NCI-H1930 (cell line): ENCODE results near the gene TPRA1.

ENCODE experiments used
- DNase-seq, 2 experiments: peaks; one replicate each; lab custom pipeline; 2025; lab: John Stamatoyannopoulos, UW

The TPRA1 gene

GRCh38 chr3:127560051-127560787 lies 30.3 kb downstream of the TPRA1 start:
- DNase-seq = no peak

GRCh38 chr3:127556565-127556964 lies 34.0 kb downstream of the TPRA1 start:
- no peak for DNase-seq

GRCh38 chr3:127555108-127555507 lies 35.4 kb downstream of the TPRA1 start:
- DNase-seq = no peak

GRCh38 chr3:127552038-127552437 lies 38.5 kb downstream of the TPRA1 start:
- DNase-seq = no peak

GRCh38 chr3:127551178-127551577 lies 39.4 kb downstream of the TPRA1 start:
- no peak for DNase-seq

GRCh38 chr3:127550468-127551157 lies 39.9 kb downstream of the TPRA1 start:
- no peak for DNase-seq

- no peak for DNase-seq
Measured at GRCh38 chr3:127549826-127550467, 40.6 kb downstream of the TPRA1 start.

GRCh38 chr3:127547761-127548605 lies 42.5 kb downstream of the TPRA1 start:
- peak; percentile 40 to 72 for DNase-seq

GRCh38 chr3:127546970-127547733 lies 43.4 kb downstream of the TPRA1 start:
- DNase-seq = no peak

- DNase-seq = no peak
Measured at GRCh38 chr3:127546554-127546953, 44.0 kb downstream of the TPRA1 start.

- no peak for DNase-seq
Measured at GRCh38 chr3:127545711-127546457, 44.6 kb downstream of the TPRA1 start.

- DNase-seq = no peak
Measured at GRCh38 chr3:127545216-127545615, 45.3 kb downstream of the TPRA1 start.

- no peak for DNase-seq
Measured at GRCh38 chr3:127544803-127545201, 45.7 kb downstream of the TPRA1 start.

- DNase-seq = peak; percentile 26 to 64
Measured at GRCh38 chr3:127544192-127544802, 46.2 kb downstream of the TPRA1 start.

GRCh38 chr3:127543441-127543840 lies 47.1 kb downstream of the TPRA1 start:
- DNase-seq = no peak

GRCh38 chr3:127542441-127542952 lies 48.0 kb downstream of the TPRA1 start:
- DNase-seq = no peak

- no peak for DNase-seq
Measured at GRCh38 chr3:127541320-127541719, 49.2 kb downstream of the TPRA1 start.

- no peak for DNase-seq
Measured at GRCh38 chr3:127539366-127540060, 51.0 kb downstream of the TPRA1 start.

- no peak for DNase-seq
Measured at GRCh38 chr3:127538569-127538968, 52.0 kb downstream of the TPRA1 start.
